Mesothelial cell of epicardium (in vitro differentiated cells): ENCODE measurements around the gene RNF213. TPM values are rescaled to one million over a fixed set of nuclear protein-coding genes. Genes with fewer than 3 reads are reported as not detected.

ENCODE experiments used
- DNase-seq, 2 experiments: peaks; one replicate each; pipeline ENCODE4 v3.0.0; 2021; ENCODE audit warnings: low spot score in 2 of 2; ENCODE audit not compliant: unreplicated experiment in 2 of 2
- H3K27ac Mint-ChIP-seq: 2 replicates; pipeline ENCODE4 v1.8.0; 2021; ENCODE audit warnings: mixed read lengths
- H3K27me3 Mint-ChIP-seq: 2 replicates; pipeline ENCODE4 v1.8.0; 2021; ENCODE audit warnings: low read depth, mixed read lengths
- H3K36me3 Mint-ChIP-seq: 2 replicates; pipeline ENCODE4 v1.8.0; 2021; ENCODE audit warnings: mixed read lengths
- H3K4me1 Mint-ChIP-seq: 2 replicates; pipeline ENCODE4 v1.8.0; 2021; ENCODE audit warnings: mixed read lengths
- H3K4me3 Mint-ChIP-seq: 2 replicates; pipeline ENCODE4 v1.8.0; 2021; ENCODE audit warnings: mild to moderate bottlenecking, moderate library complexity, mixed read lengths
- H3K9me3 Mint-ChIP-seq: 2 replicates; pipeline ENCODE4 v1.8.0; 2021; ENCODE audit warnings: mixed read lengths
- total RNA-seq: library from RNA; stranded (reverse); gene quantifications from 3 replicates; pipeline ENCODE4 v1.2.1, GENCODE V29; 2021
- TF ChIP-seq, protein P1 (sequence below): fragments of 200-600 bp; sonication (generic); IDR thresholded peaks from one replicate; pipeline ENCODE4 v1.5.0; 2021; ENCODE audit warnings: antibody characterized with exemption; ENCODE audit not compliant: unreplicated experiment

Gene RNF213
- total RNA-seq, 1 donor from 2014 or later: 76.7 TPM

DNA sequence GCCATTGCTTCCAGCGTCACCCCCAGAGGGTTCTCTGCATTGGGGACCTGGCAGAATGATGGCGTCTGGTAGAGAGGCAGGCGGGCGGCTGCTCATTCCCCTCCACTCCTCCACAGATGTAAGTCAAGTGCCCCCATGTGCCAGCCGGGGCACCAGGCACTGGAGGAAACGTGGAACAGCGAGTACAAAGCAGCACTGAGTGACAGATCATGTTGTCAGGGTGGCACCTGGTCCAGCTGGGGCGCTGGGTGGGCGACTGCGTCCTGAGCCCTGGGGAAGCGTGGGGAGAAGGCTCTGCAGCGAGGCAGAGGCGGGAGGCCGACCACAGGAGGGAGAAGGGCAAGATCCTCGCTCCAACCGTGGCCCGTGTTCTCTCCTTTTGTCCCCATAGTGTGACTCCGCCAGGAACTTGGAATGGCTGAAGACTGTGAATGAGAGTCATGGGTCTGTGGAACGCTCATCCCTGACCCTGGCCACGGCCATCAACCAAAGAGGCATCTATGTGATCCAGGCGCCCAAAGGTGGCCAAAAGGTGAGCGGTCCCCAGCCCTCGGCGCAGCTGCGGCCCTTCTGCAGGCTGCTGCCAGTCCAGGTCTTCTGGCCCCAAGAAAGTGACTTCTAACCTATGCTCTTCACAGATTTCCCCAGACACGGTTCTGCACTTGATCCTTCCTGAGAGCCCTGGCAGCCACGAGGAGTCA, 76.7 kb downstream of the RNF213 start:
- Mint-ChIP-seq H3K4me3 (no peak overlapping the region), H3K27ac (no peak overlapping the region), H3K27me3 (no peaks in the 10 kb centered on the region), H3K4me1 (no peaks in the 10 kb centered on the region), H3K9me3 (no peaks in the 10 kb centered on the region), H3K36me3 (peaks cover 41% of the 10 kb centered on the region)
- no peak for DNase-seq
- TF ChIP-seq, protein P1, sequence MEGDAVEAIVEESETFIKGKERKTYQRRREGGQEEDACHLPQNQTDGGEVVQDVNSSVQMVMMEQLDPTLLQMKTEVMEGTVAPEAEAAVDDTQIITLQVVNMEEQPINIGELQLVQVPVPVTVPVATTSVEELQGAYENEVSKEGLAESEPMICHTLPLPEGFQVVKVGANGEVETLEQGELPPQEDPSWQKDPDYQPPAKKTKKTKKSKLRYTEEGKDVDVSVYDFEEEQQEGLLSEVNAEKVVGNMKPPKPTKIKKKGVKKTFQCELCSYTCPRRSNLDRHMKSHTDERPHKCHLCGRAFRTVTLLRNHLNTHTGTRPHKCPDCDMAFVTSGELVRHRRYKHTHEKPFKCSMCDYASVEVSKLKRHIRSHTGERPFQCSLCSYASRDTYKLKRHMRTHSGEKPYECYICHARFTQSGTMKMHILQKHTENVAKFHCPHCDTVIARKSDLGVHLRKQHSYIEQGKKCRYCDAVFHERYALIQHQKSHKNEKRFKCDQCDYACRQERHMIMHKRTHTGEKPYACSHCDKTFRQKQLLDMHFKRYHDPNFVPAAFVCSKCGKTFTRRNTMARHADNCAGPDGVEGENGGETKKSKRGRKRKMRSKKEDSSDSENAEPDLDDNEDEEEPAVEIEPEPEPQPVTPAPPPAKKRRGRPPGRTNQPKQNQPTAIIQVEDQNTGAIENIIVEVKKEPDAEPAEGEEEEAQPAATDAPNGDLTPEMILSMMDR: no peak

DNA sequence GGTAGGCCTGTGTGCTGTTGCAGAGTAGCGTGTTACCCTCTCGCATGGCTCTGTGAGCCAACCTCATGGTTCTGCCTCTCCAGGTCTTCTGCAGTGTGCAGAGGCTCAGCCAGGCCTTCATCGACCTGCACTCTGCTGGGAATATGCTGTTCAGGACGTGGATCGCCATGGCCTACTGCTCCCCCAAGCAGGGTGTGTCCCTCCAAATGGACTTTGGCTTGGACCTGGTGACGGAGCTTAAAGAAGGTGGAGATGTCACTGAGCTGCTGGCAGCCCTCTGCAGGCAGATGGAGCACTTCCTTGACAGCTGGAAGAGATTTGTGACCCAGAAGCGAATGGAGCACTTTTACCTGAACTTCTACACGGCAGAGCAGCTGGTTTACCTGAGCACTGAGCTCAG, 78.5 kb downstream of the RNF213 start:
- Mint-ChIP-seq H3K27ac (no peak overlapping the region), H3K27me3 (no peaks in the 10 kb centered on the region), H3K36me3 (peaks cover 45% of the 10 kb centered on the region), H3K9me3 (no peaks in the 10 kb centered on the region), H3K4me1 (no peaks in the 10 kb centered on the region), H3K4me3 (no peak overlapping the region)
- TF ChIP-seq, protein P1: no peak
- no peak for DNase-seq

DNA sequence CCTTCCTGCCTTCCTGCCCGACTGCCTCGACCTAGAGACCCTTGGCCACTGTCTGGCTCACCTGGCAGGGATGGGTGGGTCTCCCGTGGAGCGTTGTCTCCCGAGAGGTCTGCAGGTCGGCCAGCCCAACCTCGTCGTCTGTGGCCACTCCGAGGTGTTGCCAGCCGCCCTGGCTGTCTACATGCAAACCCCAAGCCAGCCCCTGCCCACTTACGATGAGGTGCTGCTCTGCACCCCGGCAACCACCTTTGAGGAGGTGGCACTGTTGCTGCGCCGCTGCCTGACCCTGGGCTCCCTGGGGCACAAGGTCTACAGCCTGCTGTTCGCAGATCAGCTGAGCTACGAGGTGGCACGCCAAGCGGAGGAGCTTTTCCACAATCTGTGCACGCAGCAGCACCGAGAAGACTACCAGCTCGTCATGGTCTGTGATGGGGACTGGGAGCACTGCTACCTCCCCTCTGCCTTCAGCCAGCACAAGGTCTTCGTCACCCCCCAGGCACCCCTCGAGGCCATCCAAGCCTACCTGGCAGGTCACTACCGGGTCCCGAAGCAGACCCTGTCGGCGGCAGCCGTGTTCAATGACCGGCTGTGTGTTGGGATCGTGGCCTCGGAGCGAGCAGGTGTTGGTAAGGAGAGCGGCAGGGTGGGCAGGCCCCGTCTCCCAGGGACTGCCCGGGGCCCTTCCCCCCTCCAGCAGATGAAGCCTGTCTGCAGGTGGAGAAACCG, 79.2 kb downstream of the RNF213 start:
- Mint-ChIP-seq H3K4me3 (no peak overlapping the region), H3K4me1 (no peaks in the 10 kb centered on the region), H3K9me3 (no peaks in the 10 kb centered on the region), H3K36me3 (peaks cover 49% of the 10 kb centered on the region), H3K27me3 (no peaks in the 10 kb centered on the region), H3K27ac (no peak overlapping the region)
- TF ChIP-seq, protein P1: no peak
- DNase-seq: no peak

DNA sequence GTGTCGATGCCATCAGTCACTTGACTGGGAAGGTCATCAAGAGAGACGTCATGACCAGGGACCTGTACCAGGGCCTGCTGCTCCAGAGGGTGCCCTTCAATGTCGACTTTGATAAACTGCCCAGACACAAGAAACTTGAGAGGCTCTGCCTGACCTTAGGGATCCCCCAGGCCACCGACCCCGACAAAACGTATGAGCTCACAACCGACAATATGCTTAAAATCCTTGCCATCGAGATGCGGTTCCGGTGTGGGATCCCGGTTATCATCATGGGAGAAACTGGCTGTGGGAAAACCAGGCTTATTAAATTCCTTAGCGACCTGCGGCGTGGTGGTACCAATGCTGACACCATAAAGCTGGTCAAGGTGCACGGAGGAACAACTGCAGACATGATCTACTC, 84.7 kb downstream of the RNF213 start:
- no peak overlapping the region for H3K4me3 Mint-ChIP-seq
- H3K36me3 Mint-ChIP-seq: peaks cover 63% of the 10 kb centered on the region
- no peak overlapping the region for H3K27ac Mint-ChIP-seq

DNA sequence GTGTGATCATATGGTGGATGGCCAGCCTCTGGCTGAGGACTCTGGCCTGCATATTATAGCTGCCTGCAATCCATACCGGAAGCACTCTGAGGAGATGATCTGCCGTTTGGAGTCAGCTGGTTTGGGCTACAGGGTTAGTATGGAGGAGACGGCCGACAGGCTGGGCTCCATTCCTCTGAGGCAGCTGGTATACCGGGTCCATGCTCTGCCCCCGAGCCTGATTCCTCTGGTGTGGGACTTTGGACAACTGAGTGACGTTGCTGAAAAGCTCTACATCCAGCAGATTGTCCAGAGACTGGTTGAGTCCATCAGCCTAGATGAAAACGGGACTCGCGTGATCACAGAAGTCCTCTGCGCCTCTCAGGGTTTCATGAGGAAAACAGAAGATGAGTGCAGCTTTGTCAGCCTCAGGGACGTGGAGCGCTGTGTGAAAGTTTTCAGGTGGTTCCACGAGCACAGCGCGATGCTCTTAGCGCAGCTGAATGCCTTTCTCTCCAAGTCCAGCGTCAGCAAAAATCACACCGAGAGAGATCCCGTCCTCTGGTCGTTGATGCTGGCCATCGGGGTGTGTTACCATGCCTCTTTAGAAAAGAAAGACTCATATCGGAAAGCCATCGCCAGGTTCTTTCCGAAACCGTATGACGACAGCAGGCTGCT, 85.3 kb downstream of the RNF213 start:
- TF ChIP-seq, protein P1: no peak
- H3K36me3 Mint-ChIP-seq: peaks cover 65% of the 10 kb centered on the region
- H3K9me3 Mint-ChIP-seq: no peaks in the 10 kb centered on the region
- no peak overlapping the region for H3K4me3 Mint-ChIP-seq
- H3K4me1 Mint-ChIP-seq: no peaks in the 10 kb centered on the region
- H3K27me3 Mint-ChIP-seq: no peaks in the 10 kb centered on the region
- no peak for DNase-seq
- H3K27ac Mint-ChIP-seq: no peak overlapping the region

More for the DNA sequence above, 84.7 kb downstream of the RNF213 start:
- Mint-ChIP-seq H3K4me1 (no peaks in the 10 kb centered on the region), H3K27me3 (no peaks in the 10 kb centered on the region), H3K9me3 (no peaks in the 10 kb centered on the region)
- TF ChIP-seq, protein P1: no peak
- no peak for DNase-seq
